Transverse colon (tissue), 4 donors: Measurements from ENCODE around the gene FMOD. TPM values are rescaled to one million over a fixed set of nuclear protein-coding genes. Genes with fewer than 3 reads are reported as not detected.

Experiments used
- DNase-seq: peaks from one replicate; pipeline ENCODE4 v3.0.0-alpha.2; 2019
- H3K27ac ChIP-seq, 4 donors: fragments of 200-600 bp; sonication (generic); 2 replicates each; pipeline ENCODE4 v1.5.1; 2016 to 2018; ENCODE audit warnings: inconsistent platforms in 4 of 4
- H3K27me3 ChIP-seq: fragments of 200-600 bp; sonication (generic); 2 replicates; pipeline ENCODE4 v1.5.1; 2017; ENCODE audit warnings: inconsistent platforms
- H3K36me3 ChIP-seq, 4 donors: fragments of 200-600 bp; sonication (generic); 2 replicates each; pipeline ENCODE4 v1.5.1; 2017 to 2019; ENCODE audit warnings: inconsistent platforms in 4 of 4
- H3K4me1 ChIP-seq, 4 donors: fragments of 200-600 bp; sonication (generic); 2 replicates each; pipeline ENCODE4 v1.5.1; 2017 to 2020; ENCODE audit warnings: inconsistent platforms in 4 of 4
- H3K4me3 ChIP-seq, 4 donors: fragments of 200-600 bp; sonication (generic); 1 replicate in 1 of 4; 2 replicates in 3 of 4; pipeline versions ENCODE4 v1.5.1 to v1.6.1; 2017 to 2019; ENCODE audit warnings: inconsistent platforms in 4 of 4
- H3K9me3 ChIP-seq, 2 donors: fragments of 200-600 bp; sonication (generic); 2 replicates each; pipeline ENCODE4 v1.5.1; 2017 to 2019; ENCODE audit warnings: inconsistent platforms in 2 of 2
- CTCF ChIP-seq, 5 experiments: fragments of 200-600 bp in 3 of 5; fragments of 450-650 bp in 2 of 5; sonication (generic) in 3 of 5; IDR thresholded peaks; 1 replicate in 2 of 5; 2 replicates in 3 of 5; pipeline ENCODE4 v1.5.1; 2016 to 2017; ENCODE audit warnings: antibody characterized with exemption in 5 of 5, inconsistent platforms in 3 of 5, mild to moderate bottlenecking in 2 of 5, moderate library complexity in 1 of 5
- EP300 ChIP-seq: sonication (generic); formaldehyde crosslinking; IDR thresholded peaks from one replicate; pipeline ENCODE4 v1.6.1; 2017; ENCODE audit warnings: antibody characterized with exemption, low read depth
- POLR2A ChIP-seq: fragments of 450-650 bp; IDR thresholded peaks from one replicate; pipeline ENCODE4 v1.6.1; 2016; ENCODE audit warnings: antibody characterized with exemption, mild to moderate bottlenecking, moderate library complexity
- POLR2AphosphoS5 ChIP-seq, 3 donors: sonication (generic); formaldehyde crosslinking; IDR thresholded peaks; one replicate each; pipeline ENCODE4 v1.6.1; 2016; ENCODE audit warnings: antibody characterized with exemption in 3 of 3
- WGBS, 2 donors: methylation state at CpG; one replicate each; pipeline ENCODE4 v1.1.5; 2018; ENCODE audit warnings: low coverage in 1 of 2; 5-methylcytosine and 5-hydroxymethylcytosine counted together
- in situ Hi-C, 4 donors: fragments of 200-750 bp; cut with MboI; loops; one replicate each; pipeline versions ENCODE4 v1.15.0 to v1.15.1; 2017; ENCODE audit warnings: low sequenced_read_pairs in 3 of 4, low pct_ligation_motif_present in 1 of 4, low pct_unique_long_range_greater_than_20kb in 1 of 4
- intact Hi-C: fragments of 100-400 bp; cut with DNase I; formaldehyde crosslinking; loops from one replicate; pipeline ENCODE4 v1.15.1; 2023; ENCODE audit warnings: low total_unique reads
- total RNA-seq, 4 donors: library from RNA; depleted of rRNA; stranded (reverse); fragments of >200 nt; gene quantifications; one replicate each; pipeline ENCODE4 v1.1.0, GENCODE V29; 2016

The FMOD gene
- total RNA-seq, 4 donors from 2014 or later, result 13.5 to 44.0 (median 17.8) TPM

GRCh38 chr1:203369666-203370065 is 18.7 kb upstream of the FMOD start:
- no peaks in the 10 kb centered on the region for H3K36me3 ChIP-seq
- no peak overlapping the region for H3K27ac ChIP-seq
- DNase-seq, result no peak
- H3K27me3 ChIP-seq, result no peaks in the 10 kb centered on the region
- TF ChIP-seq CTCF (IDR thresholded peaks at IDR 0.05), result no peak
- TF ChIP-seq POLR2AphosphoS5 (IDR thresholded peaks at IDR 0.05), result no peak
- no peak for TF ChIP-seq EP300
- TF ChIP-seq POLR2A, result no peak
- H3K4me1 ChIP-seq, result peaks cover 0 to 29% (median 9%) of the 10 kb centered on the region in 4 donors
- H3K9me3 ChIP-seq, result no peaks in the 10 kb centered on the region
- in situ Hi-C loops, result loop anchor here in 2 of 4 donors (25.0 kb wide), 2 partner anchors 93 to 118 kb away; partner anchors contain the start of genes OPTC (in 1 of the 2) and PRELP (in 1 of the 2)
- 81 to 93% methylated on average over 4 of the region's 4 CpGs for WGBS, 2 donors
- intact Hi-C loops, result loop anchor here (10.0 kb wide), 1 partner anchor 65 kb away; no protein-coding TSS in a partner anchor
- H3K4me3 ChIP-seq, result no peak overlapping the region

- Histone ChIP-seq H3K27ac (peak overlapping the region in 2 of 4 donors; percentile 4 to 5), H3K27me3 (no peaks in the 10 kb centered on the region), H3K4me3 (no peak overlapping the region), H3K4me1 (peaks cover 0 to 36% (median 11%) of the 10 kb centered on the region in 4 donors), H3K36me3 (no peaks in the 10 kb centered on the region), H3K9me3 (no peaks in the 10 kb centered on the region)
- in situ Hi-C loops (loop anchor here in 2 of 4 donors (25.0 kb wide), 2 partner anchors 93 to 118 kb away; partner anchors contain the start of genes OPTC (in 1 of the 2) and PRELP (in 1 of the 2)), intact Hi-C loops (loop anchor here (10.0 kb wide), 1 partner anchor 66 kb away; no protein-coding TSS in a partner anchor)
- peak; percentile 54 for DNase-seq
- 58% methylated on average over 6 of the region's 6 CpGs; no CpG with 5 or more reads in 1 of the 2 donors for WGBS, 2 donors
- TF ChIP-seq POLR2A (no peak), CTCF (IDR thresholded peaks at IDR 0.05) (peak in 1 of 5 experiments; percentile 33), POLR2AphosphoS5 (IDR thresholded peaks at IDR 0.05) (peak in 2 of 3 donors; percentile 46 to 68)
These were observed 17.9 kb upstream of the FMOD start for GRCh38 chr1:203368624-203369451.

- Histone ChIP-seq H3K36me3 (no peaks in the 10 kb centered on the region), H3K4me3 (no peak overlapping the region), H3K4me1 (peaks cover 0 to 32% (median 11%) of the 10 kb centered on the region in 4 donors), H3K27me3 (no peaks in the 10 kb centered on the region), H3K9me3 (no peaks in the 10 kb centered on the region), H3K27ac (no peak overlapping the region)
- intact Hi-C loops, result loop anchor here (10.0 kb wide), 1 partner anchor 68 kb away; no protein-coding TSS in a partner anchor
- WGBS, 2 donors, result 29 to 53% methylated on average over 2 to 4 of the region's 4 CpGs
- DNase-seq, result no peak
- in situ Hi-C loops, result loop anchor here in 2 of 4 donors (25.0 kb wide), 2 partner anchors 95 to 120 kb away; partner anchors contain the start of genes OPTC (in 1 of the 2) and PRELP (in 1 of the 2)
- TF ChIP-seq CTCF (IDR thresholded peaks at IDR 0.05) (no peak), EP300 (no peak), POLR2AphosphoS5 (IDR thresholded peaks at IDR 0.05) (no peak), POLR2A (no peak)
These were observed 16.1 kb upstream of the FMOD start for GRCh38 chr1:203367057-203367456.

GRCh38 chr1:203366476-203366875 is 15.6 kb upstream of the FMOD start:
- H3K27me3 ChIP-seq, result no peaks in the 10 kb centered on the region
- intact Hi-C loops (loop anchor here (10.0 kb wide), 1 partner anchor 68 kb away; no protein-coding TSS in a partner anchor), in situ Hi-C loops (loop anchor here in 2 of 4 donors (25.0 kb wide), 2 partner anchors 96 to 121 kb away; partner anchors contain the start of genes OPTC (in 1 of the 2) and PRELP (in 1 of the 2))
- no peak for DNase-seq
- H3K36me3 ChIP-seq, result no peaks in the 10 kb centered on the region
- H3K27ac ChIP-seq, result no peak overlapping the region
- no peak overlapping the region for H3K4me3 ChIP-seq
- H3K9me3 ChIP-seq, result no peaks in the 10 kb centered on the region
- TF ChIP-seq EP300 (no peak), POLR2AphosphoS5 (IDR thresholded peaks at IDR 0.05) (no peak)
- H3K4me1 ChIP-seq, result peaks cover 0 to 32% (median 11%) of the 10 kb centered on the region in 4 donors
- WGBS, 2 donors, result 78 to 85% methylated on average over 3 of the region's 3 CpGs
